ENCODE measurements around the gene AVP.

The AVP gene

DNA sequence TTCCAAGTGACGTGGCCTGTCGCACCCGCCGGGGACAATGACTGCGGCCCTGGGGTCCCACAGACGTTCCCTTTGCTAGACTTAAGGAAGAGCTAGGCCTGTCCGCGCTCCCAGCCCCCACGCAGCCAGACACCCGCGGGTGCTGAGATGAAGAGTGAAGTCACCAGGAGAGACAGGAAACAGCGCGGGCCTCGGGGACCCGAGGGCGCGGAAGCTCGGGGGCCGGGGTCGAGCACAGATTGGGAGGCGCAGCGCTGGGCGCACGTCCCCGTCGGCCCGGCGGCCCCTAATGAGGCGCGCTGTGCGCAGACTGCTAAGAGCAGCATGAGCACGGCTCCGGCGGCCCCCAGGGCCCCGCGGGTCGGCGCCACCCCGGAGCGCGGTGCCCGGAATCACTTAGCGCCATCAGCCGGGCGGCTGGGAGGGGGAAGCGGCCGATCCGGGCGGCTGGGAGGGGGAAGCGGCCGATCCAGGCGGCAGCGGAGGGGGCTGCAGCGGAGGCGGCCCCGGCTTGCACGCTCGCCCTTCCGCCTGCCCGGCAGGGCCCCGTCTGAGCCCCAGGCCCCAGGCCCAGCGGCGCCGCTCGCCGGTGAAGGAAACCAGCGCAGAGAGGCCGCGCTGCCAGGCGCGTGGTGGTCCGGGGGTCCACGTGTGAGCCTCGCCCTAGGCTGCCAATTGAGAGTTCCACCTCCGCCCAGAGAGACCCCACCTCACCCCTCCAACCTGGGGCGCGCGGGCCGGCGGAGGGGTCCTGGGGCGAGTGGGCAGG, 8.3 kb upstream of the AVP start:
- in situ Hi-C loops (cut with MboI; ENCODE audit: low sequenced_read_pairs, unreplicated experiment): no loop called here
- TF ChIP-seq, protein P1, sequence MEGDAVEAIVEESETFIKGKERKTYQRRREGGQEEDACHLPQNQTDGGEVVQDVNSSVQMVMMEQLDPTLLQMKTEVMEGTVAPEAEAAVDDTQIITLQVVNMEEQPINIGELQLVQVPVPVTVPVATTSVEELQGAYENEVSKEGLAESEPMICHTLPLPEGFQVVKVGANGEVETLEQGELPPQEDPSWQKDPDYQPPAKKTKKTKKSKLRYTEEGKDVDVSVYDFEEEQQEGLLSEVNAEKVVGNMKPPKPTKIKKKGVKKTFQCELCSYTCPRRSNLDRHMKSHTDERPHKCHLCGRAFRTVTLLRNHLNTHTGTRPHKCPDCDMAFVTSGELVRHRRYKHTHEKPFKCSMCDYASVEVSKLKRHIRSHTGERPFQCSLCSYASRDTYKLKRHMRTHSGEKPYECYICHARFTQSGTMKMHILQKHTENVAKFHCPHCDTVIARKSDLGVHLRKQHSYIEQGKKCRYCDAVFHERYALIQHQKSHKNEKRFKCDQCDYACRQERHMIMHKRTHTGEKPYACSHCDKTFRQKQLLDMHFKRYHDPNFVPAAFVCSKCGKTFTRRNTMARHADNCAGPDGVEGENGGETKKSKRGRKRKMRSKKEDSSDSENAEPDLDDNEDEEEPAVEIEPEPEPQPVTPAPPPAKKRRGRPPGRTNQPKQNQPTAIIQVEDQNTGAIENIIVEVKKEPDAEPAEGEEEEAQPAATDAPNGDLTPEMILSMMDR (IDR thresholded peaks at IDR 0.05; ENCODE audit: borderline replicate concordance, control extremely low read depth, extremely low read depth, insufficient read depth, missing control alignments): no peak
- peak; percentile 66 for DNase-seq (ENCODE audit: low spot score)

DNA sequence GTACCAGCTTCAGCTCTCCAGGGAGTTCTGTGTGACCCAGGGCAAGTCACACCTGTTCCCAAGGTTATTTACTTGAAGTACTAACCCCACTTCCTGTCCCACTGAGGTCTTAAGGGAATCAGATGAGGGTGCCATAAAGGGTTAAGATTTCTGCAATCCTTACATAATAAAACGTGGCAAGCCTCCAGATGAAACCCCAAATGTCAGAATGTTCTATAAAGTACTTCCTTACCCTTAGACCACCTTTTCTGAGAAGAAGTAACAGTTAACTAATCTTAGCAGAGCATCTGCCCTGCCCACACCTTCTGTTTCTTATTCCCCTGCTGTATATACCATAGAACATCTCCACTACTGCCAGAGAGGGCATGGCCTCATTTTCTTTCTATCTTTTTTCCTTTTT, 6.0 kb upstream of the AVP start:
- in situ Hi-C loops (cut with MboI; ENCODE audit: low sequenced_read_pairs, unreplicated experiment): no loop called here
- no peak for DNase-seq (ENCODE audit: low spot score)

DNA sequence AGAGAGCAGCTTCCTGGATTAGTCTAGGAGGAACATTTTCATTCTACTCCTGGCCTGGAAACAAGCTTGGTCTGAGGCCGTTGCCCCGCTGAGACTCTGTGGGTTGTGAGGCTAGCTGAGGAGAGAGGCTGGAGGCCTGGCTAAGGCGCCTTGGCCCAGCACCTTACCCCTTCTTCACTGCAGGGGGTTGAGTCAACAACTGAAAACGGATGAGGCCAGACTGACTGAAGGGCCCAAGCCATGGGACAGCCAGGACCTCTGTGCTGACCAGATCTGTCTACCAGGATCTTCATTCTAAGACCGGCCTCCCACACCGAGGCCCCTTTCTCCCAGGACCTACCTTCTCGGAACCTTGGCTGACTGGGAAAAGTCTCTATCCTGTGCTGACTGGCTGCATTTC, 3.5 kb upstream of the AVP start:
- TF ChIP-seq, protein P1 (IDR thresholded peaks at IDR 0.05; ENCODE audit: borderline replicate concordance, control extremely low read depth, extremely low read depth, insufficient read depth, missing control alignments): no peak
- no peak for DNase-seq (ENCODE audit: low spot score)
- in situ Hi-C loops (cut with MboI; ENCODE audit: low sequenced_read_pairs, unreplicated experiment): no loop called here

More for the DNA sequence above, 6.0 kb upstream of the AVP start:
- TF ChIP-seq, protein P1 (IDR thresholded peaks at IDR 0.05; ENCODE audit: borderline replicate concordance, control extremely low read depth, extremely low read depth, insufficient read depth, missing control alignments): no peak

DNA sequence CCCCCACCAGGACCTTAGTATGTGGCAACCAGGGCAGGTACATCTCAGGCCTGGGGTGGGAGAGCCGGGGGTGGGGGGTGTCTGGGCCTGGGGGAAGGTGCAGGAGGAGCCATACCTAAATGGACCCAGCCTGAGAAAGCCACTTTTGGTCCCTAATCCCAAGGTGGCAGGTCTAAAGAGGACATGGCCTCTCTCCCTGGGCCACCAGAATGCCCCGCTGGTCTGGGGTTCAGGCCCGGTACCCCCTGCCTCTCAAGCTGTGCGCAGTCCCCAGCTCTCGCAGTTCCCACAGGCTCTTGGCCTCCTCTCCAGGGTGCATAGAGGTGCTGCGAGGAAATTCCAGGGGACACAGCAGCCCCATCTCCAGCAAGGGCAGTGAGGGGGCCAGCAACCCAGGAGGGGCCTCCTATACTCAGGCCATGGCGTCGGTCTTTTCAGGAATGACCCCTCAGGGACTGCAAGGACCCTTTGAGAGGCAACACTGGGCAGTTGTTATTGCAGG, 1.1 kb upstream of the AVP start:
- DNase-seq (ENCODE audit: low spot score): no peak
- TF ChIP-seq, protein P1 (IDR thresholded peaks at IDR 0.05; ENCODE audit: borderline replicate concordance, control extremely low read depth, extremely low read depth, insufficient read depth, missing control alignments): no peak
- in situ Hi-C loops (cut with MboI; ENCODE audit: low sequenced_read_pairs, unreplicated experiment): no loop called here

DNA sequence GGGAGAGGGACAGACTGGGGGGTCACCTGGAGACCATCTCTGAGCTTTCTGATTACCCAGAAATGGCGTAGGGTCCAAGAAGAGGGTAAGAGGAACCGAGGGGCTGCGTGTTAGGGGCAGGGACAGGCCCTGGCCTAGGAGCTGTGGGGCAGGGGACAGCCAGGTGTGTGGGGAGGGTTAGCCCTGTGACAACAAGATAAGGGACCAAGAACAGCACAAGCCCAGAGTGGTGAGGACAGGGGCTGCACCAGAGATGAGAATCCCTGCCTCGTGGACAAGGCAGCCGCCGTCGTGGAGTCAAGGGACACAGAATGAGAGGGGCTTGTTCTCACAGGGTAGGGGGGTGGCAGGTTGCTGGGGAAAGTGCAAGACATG, 449 bp upstream of the AVP start:
- DNase-seq (ENCODE audit: low spot score): no peak
- in situ Hi-C loops (cut with MboI; ENCODE audit: low sequenced_read_pairs, unreplicated experiment): no loop called here
- TF ChIP-seq, protein P1 (IDR thresholded peaks at IDR 0.05; ENCODE audit: borderline replicate concordance, control extremely low read depth, extremely low read depth, insufficient read depth, missing control alignments): no peak

DNA sequence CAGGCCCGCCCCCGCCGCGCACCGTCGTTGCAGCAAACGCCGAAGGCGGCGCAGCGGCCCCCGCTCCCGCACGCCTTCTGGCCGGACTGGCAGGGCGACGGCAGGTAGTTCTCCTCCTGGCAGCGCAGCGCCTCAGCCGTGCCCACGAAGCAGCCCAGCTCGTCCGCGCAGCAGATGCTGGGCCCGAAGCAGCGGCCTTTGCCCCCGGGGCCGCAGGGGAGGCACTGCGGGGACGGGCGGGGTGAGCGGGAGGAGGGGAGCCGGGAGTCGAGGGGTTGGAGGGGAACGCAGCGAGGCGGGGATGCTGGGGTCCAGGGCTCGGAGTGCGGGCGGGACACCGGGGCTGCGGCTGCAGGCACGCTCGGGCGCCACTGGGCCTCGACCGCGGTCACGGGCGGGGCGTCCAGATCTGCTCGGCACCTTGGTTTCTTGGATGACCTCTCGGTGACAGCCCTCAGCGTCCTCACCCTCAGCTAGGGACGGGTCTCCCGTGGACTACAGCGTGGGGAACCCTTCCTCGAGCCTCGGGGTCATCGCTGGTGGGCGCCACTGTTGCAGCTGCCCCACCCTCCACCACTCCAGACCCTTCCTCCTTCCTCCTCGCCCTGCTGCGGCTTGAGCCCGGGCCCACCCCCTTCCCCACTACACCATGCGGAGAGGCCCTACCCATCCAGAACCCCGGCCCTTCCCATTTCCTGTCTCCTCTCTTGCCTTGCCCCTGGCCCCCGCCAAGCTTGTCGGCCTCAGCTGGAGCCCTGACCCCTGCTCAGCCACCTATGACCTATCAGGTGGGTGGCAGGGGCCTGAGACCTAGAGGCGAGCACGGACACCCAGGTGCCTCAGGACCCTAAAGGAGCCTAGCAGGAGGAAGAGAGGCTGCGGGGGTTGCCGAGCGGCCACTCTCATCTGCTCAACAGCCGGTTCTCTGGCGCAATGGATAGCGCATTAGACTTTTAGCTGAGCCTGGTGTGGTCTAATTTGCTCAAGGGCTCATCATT, 1.3 kb downstream of the AVP start:
- in situ Hi-C loops (cut with MboI; ENCODE audit: low sequenced_read_pairs, unreplicated experiment): no loop called here
- TF ChIP-seq, protein P1 (IDR thresholded peaks at IDR 0.05; ENCODE audit: borderline replicate concordance, control extremely low read depth, extremely low read depth, insufficient read depth, missing control alignments): no peak
- no peak for DNase-seq (ENCODE audit: low spot score)
